NCI-H446 treated with DMSO at 0.1 percent for 48 hours (cell line): ENCODE measurements around the gene ALLC.

Experiments used
- DNase-seq: peaks from one replicate; lab custom pipeline; 2025; lab: John Stamatoyannopoulos, UW

Gene ALLC

DNA sequence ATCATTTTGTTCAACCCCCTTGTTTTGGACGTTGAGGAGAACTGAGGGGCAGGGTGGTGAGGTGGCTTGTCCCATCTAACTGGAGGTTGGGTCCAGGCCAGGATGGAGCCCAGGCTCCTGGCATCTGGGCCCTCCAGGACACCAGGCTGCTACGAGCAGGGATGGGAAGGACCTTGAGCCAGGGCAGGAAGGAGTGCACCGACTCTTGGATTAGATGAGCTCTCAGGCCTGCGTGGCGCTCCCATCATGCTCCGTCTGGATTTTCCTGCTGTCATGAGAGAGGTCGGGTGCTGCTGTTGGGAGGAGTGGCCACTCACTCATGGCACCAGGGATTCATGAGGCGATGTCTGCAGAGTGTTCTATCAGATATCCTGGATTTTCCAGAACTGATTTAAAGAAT lies 18.3 kb upstream of the ALLC start:
- no peak for DNase-seq

DNA sequence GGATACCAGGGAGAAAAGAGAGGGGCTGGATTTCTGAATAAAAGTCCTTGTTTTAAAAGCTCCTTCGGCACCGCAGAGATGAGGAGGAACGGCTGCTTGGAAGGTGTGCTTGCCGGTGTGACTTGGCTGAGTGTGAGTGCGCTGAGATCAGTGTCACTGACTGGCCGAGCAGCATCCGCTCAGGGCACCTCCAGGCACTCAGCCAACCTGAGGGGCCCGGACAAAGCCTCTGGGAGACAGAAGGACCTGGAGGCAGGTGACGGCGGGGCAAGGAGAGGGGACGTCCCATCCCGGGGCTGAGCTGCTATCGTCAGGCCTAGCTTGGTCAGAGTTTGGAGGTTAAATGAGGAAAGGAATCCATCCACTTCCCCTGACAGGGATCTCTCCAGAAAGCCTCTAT lies 16.8 kb upstream of the ALLC start:
- no peak for DNase-seq

DNA sequence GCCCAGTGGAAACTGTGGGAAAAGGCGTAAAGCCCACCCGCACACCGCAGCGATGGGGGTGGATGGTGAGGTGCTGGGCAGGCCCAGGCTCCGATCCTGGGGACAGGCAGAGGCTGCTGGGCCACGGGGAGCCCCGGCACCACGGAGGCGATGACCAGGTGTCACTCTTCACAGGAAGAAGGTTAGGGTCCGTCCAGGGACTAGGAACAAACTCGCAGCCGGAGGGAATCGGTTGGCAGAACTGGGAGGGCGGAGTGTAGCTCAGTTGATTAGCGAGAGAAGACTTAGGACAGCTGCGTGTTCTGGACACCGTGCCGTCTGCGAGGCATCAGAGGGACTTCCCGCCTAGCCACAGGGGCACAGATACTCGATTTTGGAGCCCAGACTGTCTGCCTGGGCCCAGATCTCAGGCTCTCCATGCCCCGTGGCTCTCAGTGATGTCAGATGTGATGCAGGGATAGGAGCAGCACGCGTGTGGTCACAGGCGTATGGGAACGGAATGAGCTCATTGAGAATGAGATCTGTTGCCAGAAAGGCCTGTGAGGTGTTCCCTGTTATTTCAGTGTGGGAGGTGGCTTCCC lies 16.1 kb upstream of the ALLC start:
- DNase-seq: no peak

DNA sequence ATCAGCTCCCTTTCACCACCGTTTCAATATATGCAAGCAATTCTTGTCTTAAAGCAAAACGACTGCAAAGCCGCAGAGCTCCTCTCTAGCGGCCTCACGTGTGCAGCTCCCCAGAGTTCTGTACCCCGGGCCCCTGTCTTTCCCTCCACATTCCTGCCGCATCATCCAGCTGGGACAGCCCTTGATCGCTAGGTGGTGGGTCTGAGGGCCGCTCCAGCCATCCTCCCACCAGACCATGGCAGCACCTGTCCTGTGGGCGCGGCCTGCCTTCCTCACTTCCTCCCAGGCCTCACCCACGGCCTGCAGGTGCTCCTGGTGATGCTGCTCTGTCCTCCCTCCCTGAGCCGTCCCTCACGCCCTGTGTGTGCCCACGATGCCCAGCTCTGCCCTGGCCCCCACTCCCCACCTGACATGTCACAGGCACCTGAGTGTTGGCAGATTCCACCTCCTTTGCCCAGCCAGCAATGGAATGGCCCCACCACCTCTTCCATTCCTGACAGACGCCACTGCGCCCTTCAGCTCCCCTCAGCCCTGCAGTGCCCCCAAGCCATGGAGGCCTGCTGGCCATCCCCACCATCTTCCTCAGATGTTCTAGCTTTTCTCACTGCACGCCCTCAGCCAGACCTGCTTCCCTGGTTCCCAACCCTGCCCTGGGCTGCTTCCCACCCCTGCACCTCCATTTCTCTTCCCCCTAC lies 15.3 kb upstream of the ALLC start:
- no peak for DNase-seq

DNA sequence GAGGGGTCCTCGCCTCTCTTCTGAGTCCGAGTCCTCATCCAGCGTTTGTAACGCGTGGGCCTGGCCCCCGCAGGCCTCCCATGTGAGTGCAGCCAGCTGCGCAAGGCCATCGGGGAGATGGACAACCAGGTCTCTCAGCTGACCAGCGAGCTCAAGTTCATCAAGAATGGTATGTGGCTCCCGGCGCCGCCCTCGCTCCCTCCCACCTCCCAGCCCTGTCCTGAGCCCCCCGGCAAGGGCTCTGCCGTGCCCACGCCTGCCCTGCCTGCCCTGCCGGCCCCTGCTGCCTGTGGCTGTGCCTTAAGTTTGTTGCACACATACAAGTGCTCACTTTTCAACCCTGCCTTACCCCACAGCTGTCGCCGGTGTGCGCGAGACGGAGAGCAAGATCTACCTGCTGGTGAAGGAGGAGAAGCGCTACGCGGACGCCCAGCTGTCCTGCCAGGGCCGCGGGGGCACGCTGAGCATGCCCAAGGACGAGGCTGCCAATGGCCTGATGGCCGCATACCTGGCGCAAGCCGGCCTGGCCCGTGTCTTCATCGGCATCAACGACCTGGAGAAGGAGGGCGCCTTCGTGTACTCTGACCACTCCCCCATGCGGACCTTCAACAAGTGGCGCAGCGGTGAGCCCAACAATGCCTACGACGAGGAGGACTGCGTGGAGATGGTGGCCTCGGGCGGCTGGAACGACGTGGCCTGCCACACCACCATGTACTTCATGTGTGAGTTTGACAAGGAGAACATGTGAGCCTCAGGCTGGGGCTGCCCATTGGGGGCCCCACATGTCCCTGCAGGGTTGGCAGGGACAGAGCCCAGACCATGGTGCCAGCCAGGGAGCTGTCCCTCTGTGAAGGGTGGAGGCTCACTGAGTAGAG lies 14.4 kb upstream of the ALLC start:
- no peak for DNase-seq

DNA sequence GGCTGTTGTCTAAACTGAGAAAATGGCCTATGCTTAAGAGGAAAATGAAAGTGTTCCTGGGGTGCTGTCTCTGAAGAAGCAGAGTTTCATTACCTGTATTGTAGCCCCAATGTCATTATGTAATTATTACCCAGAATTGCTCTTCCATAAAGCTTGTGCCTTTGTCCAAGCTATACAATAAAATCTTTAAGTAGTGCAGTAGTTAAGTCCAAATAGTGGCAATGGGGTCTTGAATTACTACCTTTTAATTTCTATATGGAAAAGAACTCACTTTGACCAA lies 13.8 kb upstream of the ALLC start:
- peak; percentile 4 for DNase-seq

DNA sequence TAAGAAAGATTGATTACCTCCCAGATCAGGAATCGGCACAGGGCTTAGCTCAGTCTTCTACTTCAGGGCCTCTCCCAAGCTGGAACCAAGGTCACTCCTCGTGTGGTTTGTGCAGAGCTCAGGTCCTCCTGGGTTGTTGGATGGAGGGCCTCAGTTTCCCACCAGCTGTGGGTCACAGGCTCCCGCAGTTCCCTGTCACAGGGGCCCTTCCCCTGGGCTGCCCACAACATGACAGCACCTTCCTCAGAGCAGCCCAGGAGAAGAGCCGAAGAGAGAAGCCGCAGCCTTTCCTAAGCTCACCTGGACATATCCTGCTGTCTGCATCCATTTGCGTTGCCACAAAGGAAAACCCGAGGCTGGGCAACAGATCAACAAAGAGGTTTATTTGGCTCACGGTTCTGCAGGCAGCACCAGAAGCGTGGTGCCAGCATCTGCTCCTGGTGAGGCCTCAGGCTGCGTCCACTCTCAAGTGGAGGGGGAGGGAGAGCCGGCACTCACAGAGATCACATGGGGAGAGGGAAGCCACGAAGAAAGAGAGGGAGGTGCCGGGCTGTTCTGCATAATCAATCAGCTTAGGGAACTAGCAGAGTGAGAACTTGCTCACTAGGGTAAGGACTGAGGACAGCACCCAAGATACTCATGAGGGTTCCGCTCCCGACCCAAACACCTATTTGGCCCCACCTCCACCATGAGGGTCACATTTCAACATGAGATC lies 13.0 kb upstream of the ALLC start:
- DNase-seq: no peak

DNA sequence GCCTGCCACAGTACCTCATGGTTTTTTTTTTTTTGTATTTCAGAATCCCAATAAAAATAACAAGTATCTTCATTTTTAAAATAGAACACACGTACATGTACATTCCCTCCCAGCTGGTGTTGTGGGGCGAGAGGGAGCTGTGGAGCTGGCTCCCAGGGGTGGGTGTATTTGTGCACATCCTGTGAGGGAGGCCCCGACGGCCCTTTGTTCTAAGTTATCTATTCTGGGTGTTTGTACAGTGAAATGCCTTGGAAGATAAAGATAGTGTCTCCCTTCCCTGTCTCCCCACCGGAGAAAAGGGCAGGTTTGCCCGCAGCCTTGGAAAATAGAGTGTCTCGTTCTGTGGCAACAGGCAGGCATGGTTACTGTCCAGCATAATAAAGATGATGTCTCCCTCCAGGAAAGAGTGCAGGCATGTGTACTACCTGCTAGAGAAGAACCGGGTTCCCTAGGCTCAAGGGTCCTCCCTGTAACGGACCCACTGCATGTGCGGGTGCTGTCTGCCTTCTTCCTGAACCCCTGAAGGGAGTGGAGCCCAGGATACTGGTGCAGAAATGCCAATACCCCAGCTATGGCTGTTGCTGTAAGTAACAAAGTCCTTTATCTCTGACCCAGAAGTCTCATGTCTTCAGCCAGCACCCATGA lies 12.1 kb upstream of the ALLC start:
- no peak for DNase-seq

DNA sequence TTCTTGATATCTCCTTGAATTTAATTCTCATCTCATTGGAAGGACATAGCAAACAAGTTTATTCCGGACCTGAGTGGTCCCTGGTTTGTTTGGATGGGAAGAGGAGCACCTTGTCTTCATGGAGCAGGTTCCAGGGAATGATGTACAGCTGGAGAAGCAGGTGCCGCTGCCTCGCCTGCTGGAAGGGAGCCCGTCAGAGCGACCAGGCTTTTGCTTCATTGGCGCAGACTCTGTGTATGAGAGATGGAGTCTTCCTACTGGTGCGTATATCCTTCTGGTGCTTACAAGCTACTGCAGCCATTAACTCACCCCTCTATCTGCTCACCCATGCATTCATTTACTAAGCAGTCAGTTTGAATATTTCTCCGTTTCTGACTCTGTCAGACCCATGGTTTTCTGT lies 11.6 kb upstream of the ALLC start:
- DNase-seq: no peak

DNA sequence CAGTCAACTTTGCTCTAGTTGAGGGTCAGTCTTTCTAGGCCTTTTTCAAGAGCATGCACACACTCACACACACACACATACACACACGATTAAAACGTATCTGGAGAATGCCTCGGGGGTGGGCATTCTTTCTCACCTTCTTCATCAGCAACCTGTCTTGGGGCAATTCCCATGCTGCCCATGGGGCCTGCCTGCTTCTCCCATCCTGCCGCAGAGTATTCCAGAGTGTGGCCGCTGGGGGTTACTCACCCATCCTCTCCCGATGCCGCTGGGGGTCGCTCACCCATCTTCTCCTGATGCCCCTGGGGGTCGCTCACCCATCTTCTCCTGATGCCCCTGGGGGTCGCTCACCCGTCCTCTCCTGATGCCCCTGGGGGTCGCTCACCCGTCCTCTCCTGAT lies 10.8 kb upstream of the ALLC start:
- no peak for DNase-seq

DNA sequence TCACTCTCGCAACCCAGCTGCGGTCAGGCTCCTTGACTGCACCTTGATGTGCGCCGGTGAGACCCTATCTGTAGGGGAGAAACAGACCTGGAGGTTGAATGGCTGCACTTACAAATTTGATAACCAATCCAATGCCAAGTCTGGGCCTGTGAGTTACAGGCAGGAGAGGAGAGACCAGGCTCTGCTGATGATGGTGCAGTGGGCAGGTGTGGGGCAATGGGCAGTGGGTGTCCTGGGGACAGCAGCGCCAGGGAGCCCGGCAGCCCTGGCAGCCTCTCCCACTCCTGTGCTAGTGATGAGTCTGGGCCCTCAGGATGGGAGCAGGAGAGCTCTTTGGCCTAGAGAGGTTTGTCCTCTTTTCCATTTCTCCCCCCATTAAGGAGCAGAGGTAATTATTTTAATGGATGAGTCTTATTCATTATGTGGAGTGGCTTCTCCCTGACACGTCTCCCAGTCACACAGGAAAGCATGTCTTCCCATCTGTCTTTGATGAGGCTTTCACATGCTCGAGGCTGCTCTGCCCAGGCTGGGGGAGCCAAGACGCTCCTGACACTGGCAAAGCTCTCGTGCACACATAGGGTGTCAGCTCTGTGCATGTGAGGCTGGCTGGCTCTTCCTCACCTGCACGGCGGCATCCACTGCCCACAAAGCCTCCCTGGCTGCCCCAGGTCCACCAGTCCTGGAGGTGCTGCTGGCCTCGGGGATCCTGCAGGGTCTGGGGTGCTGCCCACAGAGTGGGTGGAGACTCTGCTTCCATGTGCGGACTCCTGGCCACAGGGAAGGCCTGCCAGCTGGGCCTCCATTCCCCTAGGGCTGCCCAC lies 10.0 kb upstream of the ALLC start:
- no peak for DNase-seq

DNA sequence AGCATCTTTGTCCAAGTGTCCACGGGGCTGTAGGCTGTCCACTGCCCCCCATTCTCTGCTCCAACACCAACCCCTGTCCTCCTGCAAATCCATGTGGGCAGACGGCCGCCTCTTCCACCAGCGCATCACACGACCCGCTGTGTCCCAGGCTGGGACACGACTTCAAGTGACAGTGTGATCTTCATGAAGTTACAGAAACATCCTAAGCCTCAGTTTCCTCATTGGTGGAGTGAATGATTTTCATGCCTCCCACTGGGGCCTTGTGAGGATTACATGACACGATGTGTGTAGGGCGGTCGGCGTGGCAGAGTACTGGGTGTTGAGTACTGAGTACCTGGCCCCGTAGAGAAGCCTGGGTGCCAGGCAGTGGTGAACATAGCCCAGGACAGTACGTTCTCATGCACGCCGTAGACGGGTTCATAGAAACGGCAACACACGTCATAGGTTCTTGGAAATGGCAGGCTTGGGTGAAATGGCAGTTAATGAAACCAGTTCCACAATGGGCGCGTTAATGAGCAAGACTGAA lies 9.3 kb upstream of the ALLC start:
- DNase-seq: no peak

DNA sequence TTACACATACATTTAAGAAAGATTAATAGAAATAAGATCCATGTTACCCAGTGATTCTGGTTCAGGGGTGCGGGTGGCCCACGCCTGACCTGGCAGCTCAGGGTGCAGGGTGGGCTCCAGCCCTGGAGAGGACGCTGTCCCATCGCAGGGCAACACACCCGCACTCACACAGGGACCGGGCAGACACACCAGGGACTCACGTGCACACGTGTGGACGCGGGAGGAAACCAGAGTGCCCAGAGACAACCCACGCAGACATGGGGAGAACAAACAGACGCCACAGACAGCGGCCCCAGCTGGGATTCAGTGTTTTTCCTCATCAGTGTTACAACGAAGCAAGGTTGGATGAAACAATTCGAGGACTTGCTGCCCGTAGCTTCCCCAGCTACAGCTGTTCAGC lies 8.4 kb upstream of the ALLC start:
- DNase-seq: no peak

DNA sequence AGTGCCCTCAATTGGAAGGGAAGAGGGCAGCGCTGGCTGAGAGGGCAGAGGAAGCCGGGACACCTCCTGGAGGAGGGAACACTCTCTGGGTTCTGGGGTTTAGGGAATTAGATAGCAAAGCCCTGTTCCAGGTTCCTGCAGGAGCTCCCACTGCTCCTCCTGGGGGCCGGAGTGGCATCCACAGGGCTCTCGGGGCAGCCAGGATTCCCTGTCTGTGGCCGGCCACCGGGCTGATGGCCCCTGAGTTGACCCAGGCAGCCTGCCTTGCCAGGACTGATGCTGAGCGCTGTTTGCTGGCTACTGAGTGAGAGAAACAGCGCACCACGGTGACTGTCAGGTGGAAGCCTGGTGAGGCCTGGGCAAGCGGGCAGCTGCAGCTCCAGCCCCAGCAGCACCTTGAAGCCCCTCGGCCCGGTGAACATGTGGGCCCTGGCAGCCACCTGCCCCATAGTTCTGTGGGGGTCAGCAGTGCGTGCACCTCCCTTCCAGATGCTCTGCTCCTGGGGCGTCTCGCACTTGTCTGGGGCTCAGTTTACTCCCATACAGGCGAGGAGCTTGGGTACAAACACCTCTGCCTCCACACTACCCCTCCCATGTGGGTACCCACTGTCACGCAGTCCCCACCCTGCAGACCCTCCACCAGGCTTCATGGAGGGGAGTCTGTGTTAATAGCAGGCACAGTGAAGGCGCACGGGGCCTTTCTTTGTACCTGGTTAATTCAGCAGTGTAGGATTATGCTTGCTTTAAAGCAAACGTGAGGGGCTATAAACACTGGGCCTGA lies 7.7 kb upstream of the ALLC start:
- DNase-seq: no peak

DNA sequence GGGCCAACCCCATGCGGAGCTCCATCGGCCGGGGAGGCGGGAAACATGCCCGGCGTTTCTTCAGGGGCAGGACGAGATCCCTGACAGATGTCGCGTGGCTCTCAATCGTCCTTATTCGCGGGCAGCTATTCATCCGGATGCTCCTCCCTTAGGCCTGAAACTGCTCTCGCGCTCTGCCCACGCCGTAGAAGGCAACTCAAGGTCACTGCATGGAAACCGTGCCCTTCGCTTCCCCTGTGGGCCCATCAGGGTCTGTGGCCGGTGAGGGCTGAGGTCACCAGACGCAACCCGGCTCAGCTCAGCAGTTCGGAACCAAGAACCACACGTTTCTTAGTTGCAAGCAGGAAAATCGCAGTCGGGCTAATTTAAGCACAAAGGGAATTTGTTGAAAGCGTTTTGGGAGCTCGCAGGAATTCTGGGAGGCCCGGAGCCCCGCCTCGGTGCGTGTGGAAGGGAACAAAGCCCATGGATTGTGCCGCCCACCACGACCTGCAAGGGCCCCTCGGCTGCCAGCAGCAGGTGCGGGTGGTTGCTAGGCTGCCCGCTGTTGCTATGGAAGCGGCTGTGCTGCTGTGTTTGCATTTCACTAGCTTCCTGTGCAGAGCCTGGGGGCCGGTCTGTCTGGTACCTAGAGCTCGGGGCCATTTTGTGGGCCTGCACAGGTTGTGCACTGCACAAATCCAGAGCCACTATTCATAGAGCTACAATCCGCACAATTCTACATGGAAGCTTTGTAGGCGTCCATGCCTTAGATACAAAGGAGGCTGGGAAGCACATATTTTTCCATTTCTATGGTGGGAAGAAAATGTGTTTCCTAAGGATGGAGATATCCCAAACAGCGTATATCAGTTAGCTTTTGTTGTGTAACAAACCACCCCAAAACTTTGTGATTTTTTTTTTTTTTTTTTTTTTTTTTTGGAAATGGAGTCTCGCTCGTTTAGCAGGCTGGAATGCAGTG lies 6.0 kb upstream of the ALLC start:
- no peak for DNase-seq

DNA sequence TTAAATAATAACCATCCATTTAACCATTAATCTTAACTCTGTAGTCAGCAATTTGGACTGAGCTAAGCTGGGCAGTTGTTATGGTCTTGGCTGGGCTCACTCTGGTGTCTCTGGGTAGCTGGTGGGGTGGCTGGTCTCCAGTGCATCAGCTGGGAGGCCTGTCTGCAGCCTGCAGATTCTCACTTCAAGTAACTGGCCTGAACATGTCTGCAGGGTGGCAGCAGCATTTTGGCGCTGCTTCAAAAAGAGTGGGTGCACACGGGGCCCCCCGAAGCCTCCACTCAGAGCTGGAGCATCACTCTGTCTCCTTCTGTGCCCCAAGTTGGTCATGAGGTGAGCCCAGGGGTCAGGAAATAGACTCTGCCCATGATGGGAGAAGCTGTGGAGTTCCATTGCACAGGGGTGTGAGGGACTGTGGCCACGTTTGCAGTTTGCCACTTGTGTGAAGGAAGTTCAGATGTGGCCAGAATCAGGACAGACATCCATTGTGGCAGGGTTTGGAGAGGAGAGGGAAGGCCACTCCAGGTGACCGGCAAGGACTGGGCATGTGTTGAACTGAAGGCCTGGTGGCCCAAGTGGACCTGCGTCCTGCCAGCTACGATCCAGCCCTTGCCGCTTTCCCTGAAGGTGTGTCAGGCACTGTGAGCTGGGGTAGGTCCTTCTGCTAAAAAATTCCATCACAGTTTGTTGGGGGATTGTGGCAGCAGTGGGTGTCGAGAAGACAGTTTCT lies 4.9 kb upstream of the ALLC start:
- DNase-seq: no peak

DNA sequence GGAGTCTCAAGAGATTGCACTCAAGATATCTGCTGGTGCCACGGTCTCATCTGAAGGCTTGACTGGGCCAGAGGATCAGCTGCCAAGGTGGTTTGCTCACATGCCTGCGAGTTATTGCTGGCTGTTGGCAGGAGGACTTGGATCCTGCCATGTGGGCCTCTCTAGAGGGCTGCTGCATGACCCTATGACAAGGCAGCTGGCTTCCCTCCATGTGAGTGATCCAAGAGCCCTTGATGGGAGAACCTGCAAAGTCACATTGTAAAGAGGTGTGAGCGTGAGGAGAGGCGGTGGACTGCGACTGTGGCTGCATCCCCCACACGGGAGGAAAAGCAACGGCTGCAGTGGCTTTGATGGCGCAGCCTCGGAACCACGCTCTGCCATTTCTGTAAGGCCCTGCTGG lies 4.0 kb upstream of the ALLC start:
- DNase-seq: no peak

DNA sequence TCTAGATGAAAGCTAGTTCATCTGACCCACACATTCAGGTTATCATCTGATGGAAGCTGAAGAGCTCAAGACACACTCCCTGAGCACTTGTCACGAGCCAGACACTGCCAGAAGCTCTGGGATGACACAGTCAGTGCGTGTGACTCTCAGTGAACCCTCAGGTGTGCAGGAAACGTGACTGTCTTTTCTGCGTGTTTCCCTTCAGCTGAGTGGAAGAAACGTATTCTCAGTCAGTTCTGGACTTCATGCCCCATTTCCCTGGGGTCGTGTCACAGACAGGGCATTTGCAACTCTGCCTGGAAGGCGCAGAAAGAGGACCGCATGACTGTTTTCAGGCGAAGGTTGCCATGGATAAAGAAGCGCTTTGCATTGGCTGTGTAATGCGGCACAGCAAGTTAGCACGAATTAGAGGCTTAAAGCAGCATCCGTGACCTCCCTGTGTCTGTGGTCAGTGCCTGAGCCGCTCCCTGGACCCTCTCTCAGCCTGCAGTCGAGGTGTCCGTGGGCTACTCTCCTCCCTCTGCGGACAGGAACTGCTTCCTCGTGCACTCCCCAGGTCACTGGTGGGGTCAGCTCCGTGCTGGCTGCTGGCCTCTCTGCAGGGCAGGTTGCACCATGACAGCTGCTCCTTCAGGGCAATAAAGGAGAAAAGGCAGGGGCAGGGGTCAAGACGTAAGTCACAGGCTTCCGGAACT lies 3.3 kb upstream of the ALLC start:
- DNase-seq: no peak
